HFF-Myc (cell line): ENCODE measurements around the gene IGSF10.

Experiments used
- DNase-seq: peaks from one replicate; pipeline ENCODE4 v3.0.0-alpha.2; 2011; ENCODE audit warnings: low read depth; ENCODE audit errors: extremely low read depth
- H3K4me3 ChIP-seq: replicated peaks from 2 replicates; pipeline ENCODE4 v1.5.1; 2011; ENCODE audit warnings: low read depth, mild to moderate bottlenecking, control low read depth, low read length
- TF ChIP-seq, protein P1 (sequence below): IDR thresholded peaks from 2 replicates; pipeline ENCODE4 v1.5.1; 2012; ENCODE audit warnings: mild to moderate bottlenecking, low read depth, low read length, control low read depth; ENCODE audit errors: missing control alignments

The IGSF10 gene

GRCh38 chr3:151443583-151443982, 17.3 kb downstream of the IGSF10 start:
- H3K4me3 ChIP-seq: no peak overlapping the region
- no peak for DNase-seq
- TF ChIP-seq, protein P1, sequence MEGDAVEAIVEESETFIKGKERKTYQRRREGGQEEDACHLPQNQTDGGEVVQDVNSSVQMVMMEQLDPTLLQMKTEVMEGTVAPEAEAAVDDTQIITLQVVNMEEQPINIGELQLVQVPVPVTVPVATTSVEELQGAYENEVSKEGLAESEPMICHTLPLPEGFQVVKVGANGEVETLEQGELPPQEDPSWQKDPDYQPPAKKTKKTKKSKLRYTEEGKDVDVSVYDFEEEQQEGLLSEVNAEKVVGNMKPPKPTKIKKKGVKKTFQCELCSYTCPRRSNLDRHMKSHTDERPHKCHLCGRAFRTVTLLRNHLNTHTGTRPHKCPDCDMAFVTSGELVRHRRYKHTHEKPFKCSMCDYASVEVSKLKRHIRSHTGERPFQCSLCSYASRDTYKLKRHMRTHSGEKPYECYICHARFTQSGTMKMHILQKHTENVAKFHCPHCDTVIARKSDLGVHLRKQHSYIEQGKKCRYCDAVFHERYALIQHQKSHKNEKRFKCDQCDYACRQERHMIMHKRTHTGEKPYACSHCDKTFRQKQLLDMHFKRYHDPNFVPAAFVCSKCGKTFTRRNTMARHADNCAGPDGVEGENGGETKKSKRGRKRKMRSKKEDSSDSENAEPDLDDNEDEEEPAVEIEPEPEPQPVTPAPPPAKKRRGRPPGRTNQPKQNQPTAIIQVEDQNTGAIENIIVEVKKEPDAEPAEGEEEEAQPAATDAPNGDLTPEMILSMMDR: no peak

DNA sequence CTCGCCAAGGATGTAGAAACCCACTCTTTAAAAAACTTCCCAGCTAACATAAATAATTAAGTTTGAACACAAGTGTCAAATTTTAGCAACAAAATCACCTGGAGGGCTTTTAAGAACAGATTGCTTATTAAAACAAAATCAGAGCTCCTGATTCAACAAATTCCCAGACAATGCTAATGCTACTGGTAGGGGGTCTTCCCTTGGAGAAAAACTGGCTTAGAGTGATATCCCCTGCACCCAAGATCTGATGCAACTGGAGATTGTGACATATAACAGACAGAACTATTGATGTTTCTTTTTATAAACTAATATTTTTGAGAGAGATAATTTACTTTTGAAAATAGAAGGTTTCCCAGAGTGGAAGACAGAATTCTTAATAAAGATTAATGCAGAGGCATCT, 19.9 kb downstream of the IGSF10 start:
- TF ChIP-seq, protein P1: no peak
- DNase-seq: no peak
- H3K4me3 ChIP-seq: no peak overlapping the region

DNA sequence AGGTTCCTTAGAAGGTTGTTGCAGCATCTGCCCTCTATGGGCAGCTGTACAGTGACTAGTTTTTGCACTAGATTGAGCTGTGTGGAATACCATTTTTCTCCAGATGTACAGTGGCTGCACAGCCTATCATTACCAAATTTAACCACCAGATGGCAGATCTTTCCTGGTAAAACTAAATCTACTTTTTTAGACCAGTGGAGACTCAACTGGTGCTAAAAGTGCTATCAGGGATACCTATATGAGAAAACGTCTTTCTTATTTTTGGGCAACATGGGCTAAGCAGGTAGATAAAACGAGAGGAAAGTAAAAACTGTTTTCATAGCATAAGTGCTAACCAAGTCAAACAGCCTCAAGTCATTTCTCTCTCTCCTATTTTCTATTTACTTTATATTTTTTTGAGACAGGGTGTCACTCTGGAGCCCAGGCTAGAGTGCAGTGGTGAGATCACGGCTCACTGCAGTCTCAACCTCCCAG, 21.2 kb downstream of the IGSF10 start:
- H3K4me3 ChIP-seq: no peak overlapping the region
- TF ChIP-seq, protein P1: peak; percentile 70

GRCh38 chr3:151437906-151438305, 23.0 kb downstream of the IGSF10 start:
- no peak for DNase-seq
- TF ChIP-seq, protein P1: no peak
- no peak overlapping the region for H3K4me3 ChIP-seq

More for the DNA sequence above, 21.2 kb downstream of the IGSF10 start:
- DNase-seq: peak; percentile 79

DNA sequence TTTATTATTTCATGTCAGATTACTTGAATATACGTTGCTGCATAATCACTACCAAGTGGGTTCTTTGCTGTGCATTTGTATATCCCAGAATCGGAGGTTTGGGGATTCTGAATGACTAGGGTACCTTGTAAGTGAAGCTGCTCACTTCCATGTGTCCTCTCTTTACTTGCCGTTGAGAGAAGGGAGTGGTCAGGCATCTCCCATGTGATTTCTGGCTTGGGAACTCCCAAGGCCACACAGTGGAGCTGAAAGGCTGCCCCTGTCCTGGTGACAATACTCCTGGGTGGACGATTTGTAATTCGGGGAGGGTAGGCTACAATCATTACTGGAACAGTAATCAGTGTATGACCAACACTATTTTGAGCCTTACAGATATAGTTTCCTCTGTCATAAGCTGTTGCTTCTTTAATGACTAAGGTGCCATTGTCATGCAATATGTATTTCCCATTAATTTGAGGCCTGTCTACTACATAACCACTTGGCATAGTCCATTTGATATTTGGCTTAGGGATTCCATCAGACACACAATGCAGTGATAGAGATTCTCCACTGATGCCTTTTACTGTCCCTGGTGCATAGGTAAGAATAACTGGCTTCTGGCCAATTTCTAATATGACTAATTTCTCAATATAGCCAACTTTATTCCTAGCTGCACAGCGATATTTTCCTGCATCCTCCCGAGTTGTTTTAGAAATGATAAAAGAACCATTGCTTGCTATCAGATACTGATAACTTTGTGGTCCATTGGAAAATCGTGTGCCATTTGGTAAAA, 24.0 kb downstream of the IGSF10 start:
- TF ChIP-seq, protein P1: no peak
- DNase-seq: no peak
- H3K4me3 ChIP-seq: no peak overlapping the region

- peak; percentile 41 for DNase-seq
- H3K4me3 ChIP-seq: no peak overlapping the region
- TF ChIP-seq, protein P1: no peak
Measured at GRCh38 chr3:151434151-151434890, 26.5 kb downstream of the IGSF10 start.
